Measurements from ENCODE around the gene RRM1.

The RRM1 gene

GRCh38 chr11:4086575-4087353 is 7.8 kb upstream of the RRM1 start:
- TF ChIP-seq ZBTB7A (IDR thresholded peaks at IDR 0.05; ENCODE audit: low read depth) (no peak), EGR1 (IDR thresholded peaks at IDR 0.05) (no peak), FOXM1 (IDR thresholded peaks at IDR 0.05; ENCODE audit: borderline replicate concordance, low read depth) (no peak), MAX (IDR thresholded peaks at IDR 0.05) (no peak), CREB1 (IDR thresholded peaks at IDR 0.05; ENCODE audit: low read depth) (no peak), CEBPB (IDR thresholded peaks at IDR 0.05) (no peak), EP300 (IDR thresholded peaks at IDR 0.05; ENCODE audit: borderline replicate concordance) (no peak), REST (IDR thresholded peaks at IDR 0.05; ENCODE audit: low read depth) (no peak), TCF12 (IDR thresholded peaks at IDR 0.05; ENCODE audit: low read depth) (no peak), YY1 (IDR thresholded peaks at IDR 0.05; ENCODE audit: low read depth) (no peak), TAF1 (IDR thresholded peaks at IDR 0.05; ENCODE audit: low read depth) (no peak), NFIC (IDR thresholded peaks at IDR 0.05) (no peak), TEAD4 (IDR thresholded peaks at IDR 0.05) (no peak), RAD21 (IDR thresholded peaks at IDR 0.05; ENCODE audit: low read depth) (no peak)
- TF ChIP-seq, protein P1, sequence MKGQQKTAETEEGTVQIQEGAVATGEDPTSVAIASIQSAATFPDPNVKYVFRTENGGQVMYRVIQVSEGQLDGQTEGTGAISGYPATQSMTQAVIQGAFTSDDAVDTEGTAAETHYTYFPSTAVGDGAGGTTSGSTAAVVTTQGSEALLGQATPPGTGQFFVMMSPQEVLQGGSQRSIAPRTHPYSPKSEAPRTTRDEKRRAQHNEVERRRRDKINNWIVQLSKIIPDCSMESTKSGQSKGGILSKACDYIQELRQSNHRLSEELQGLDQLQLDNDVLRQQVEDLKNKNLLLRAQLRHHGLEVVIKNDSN (IDR thresholded peaks at IDR 0.05): no peak

DNA sequence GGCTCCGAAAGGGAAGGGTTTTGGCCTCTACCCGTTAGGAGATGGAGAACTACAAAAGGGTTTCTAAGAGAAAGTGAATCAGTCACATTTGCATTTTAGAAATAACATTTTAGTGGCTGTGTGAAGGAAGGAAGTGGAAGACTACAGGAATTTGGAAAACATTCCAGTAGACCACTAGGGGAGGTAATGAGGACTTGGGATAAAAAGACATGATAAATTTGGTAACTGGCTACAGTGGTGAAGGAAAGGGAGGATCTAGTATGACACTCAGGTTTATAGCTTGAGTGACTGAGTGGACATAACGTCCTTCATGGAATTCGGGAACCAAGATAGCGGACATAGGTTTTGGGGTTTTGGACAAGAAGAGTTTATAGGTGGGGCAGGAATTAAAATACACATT is 7.0 kb upstream of the RRM1 start:
- no peak for TF ChIP-seq TAF1 (IDR thresholded peaks at IDR 0.05; ENCODE audit: low read depth)
- TF ChIP-seq CEBPB (IDR thresholded peaks at IDR 0.05): no peak
- no peak for TF ChIP-seq RAD21 (IDR thresholded peaks at IDR 0.05; ENCODE audit: low read depth)
- TF ChIP-seq REST (IDR thresholded peaks at IDR 0.05; ENCODE audit: low read depth): no peak
- no peak for TF ChIP-seq ZBTB7A (IDR thresholded peaks at IDR 0.05; ENCODE audit: low read depth)
- TF ChIP-seq MAX (IDR thresholded peaks at IDR 0.05): no peak
- TF ChIP-seq FOXM1 (IDR thresholded peaks at IDR 0.05; ENCODE audit: borderline replicate concordance, low read depth): no peak
- TF ChIP-seq YY1 (IDR thresholded peaks at IDR 0.05; ENCODE audit: low read depth): no peak
- TF ChIP-seq EGR1 (IDR thresholded peaks at IDR 0.05): no peak
- TF ChIP-seq CREB1 (IDR thresholded peaks at IDR 0.05; ENCODE audit: low read depth): no peak
- TF ChIP-seq NFIC (IDR thresholded peaks at IDR 0.05): no peak
- TF ChIP-seq TCF12 (IDR thresholded peaks at IDR 0.05; ENCODE audit: low read depth): no peak
- TF ChIP-seq, protein P1 (IDR thresholded peaks at IDR 0.05): no peak
- TF ChIP-seq EP300 (IDR thresholded peaks at IDR 0.05; ENCODE audit: borderline replicate concordance): no peak
- TF ChIP-seq TEAD4 (IDR thresholded peaks at IDR 0.05): no peak

DNA sequence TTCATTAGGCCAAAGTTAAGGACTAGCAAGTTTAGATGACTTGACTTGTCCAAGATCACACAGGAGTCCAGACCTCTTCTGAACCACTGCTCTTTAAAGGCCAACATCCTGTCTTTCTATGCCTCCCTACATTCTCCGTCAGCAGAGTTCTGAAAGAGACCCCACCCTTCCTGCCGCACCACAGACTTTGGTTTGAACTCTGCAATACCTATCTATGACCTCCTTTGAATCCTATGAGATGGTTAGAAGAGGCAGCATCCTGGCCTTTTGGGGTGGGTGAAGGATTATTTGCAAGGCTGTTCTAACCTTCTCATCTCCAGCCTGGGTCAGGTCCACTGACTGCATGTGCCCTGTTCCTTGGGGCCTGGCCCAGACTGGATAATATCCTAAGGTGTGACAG is 4.3 kb upstream of the RRM1 start:
- TF ChIP-seq CREB1 (IDR thresholded peaks at IDR 0.05; ENCODE audit: low read depth): no peak

- TF ChIP-seq TEAD4 (IDR thresholded peaks at IDR 0.05): no peak
- TF ChIP-seq TCF12 (IDR thresholded peaks at IDR 0.05; ENCODE audit: low read depth): no peak
- TF ChIP-seq CREB1 (IDR thresholded peaks at IDR 0.05; ENCODE audit: low read depth): no peak
- no peak for TF ChIP-seq FOXM1 (IDR thresholded peaks at IDR 0.05; ENCODE audit: borderline replicate concordance, low read depth)
- TF ChIP-seq EP300 (IDR thresholded peaks at IDR 0.05; ENCODE audit: borderline replicate concordance): no peak
- TF ChIP-seq RAD21 (IDR thresholded peaks at IDR 0.05; ENCODE audit: low read depth): no peak
- TF ChIP-seq, protein P1 (IDR thresholded peaks at IDR 0.05): no peak
These were observed 2.6 kb upstream of the RRM1 start for GRCh38 chr11:4092026-4092425.

GRCh38 chr11:4093519-4094347 is 866 bp upstream of the RRM1 start:
- TF ChIP-seq TCF12 (IDR thresholded peaks at IDR 0.05; ENCODE audit: low read depth) (no peak), FOXM1 (IDR thresholded peaks at IDR 0.05; ENCODE audit: borderline replicate concordance, low read depth) (no peak), EGR1 (IDR thresholded peaks at IDR 0.05) (no peak), ZBTB7A (IDR thresholded peaks at IDR 0.05; ENCODE audit: low read depth) (no peak), CREB1 (IDR thresholded peaks at IDR 0.05; ENCODE audit: low read depth) (no peak), MAX (IDR thresholded peaks at IDR 0.05) (no peak), CEBPB (IDR thresholded peaks at IDR 0.05) (no peak)
- TF ChIP-seq, protein P1 (IDR thresholded peaks at IDR 0.05): no peak
